ENCODE results near the gene ZBTB44. TPM values are rescaled to one million over a fixed set of nuclear protein-coding genes. Genes with fewer than 3 reads are reported as not detected.

ZBTB44 gene
- total and polyA plus RNA-seq, 3 donors from 2014 or later, result 103 to 158 (median 125) TPM

GRCh38 chr11:130322126-130322525 is 7.4 kb upstream of the ZBTB44 start:
- intact Hi-C loops (cut with DNase I; ENCODE audit: low total_unique reads), result no loop called here

GRCh38 chr11:130318031-130318673 is 3.4 kb upstream of the ZBTB44 start:
- TF ChIP-seq CTCF (IDR thresholded peaks at IDR 0.05) (no peak), POLR2A (IDR thresholded peaks at IDR 0.05) (no peak)
- Histone ChIP-seq H3K27me3 (no peaks in the 10 kb centered on the region), H3K4me1 (peaks cover 4% of the 10 kb centered on the region), H3K4me3 (no peak overlapping the region), H3K9me3 (no peaks in the 10 kb centered on the region), H3K27ac (no peak overlapping the region), H3K36me3 (ENCODE audit: low read depth, missing control alignments) (no peaks in the 10 kb centered on the region)
- DNase-seq, result no peak
- intact Hi-C loops (cut with DNase I; ENCODE audit: low total_unique reads), result no loop called here
- 57 to 71% methylated on average over 4 of the region's 4 CpGs for WGBS, 2 donors

More at GRCh38 chr11:130322126-130322525, 7.4 kb upstream of the ZBTB44 start:
- no peak overlapping the region for H3K4me3 ChIP-seq
- no peak for DNase-seq
- TF ChIP-seq POLR2A (IDR thresholded peaks at IDR 0.05) (no peak), CTCF (IDR thresholded peaks at IDR 0.05) (no peak)
- H3K27me3 ChIP-seq, result no peaks in the 10 kb centered on the region
- no peaks in the 10 kb centered on the region for H3K4me1 ChIP-seq
- no peaks in the 10 kb centered on the region for H3K9me3 ChIP-seq
- H3K27ac ChIP-seq, result no peak overlapping the region
- H3K36me3 ChIP-seq (ENCODE audit: low read depth, missing control alignments), result no peaks in the 10 kb centered on the region
- 78 to 79% methylated on average over 5 of the region's 5 CpGs for WGBS, 2 donors

GRCh38 chr11:130315354-130315970 is 745 bp upstream of the ZBTB44 start:
- no peak for TF ChIP-seq CTCF (IDR thresholded peaks at IDR 0.05)
- TF ChIP-seq POLR2A (IDR thresholded peaks at IDR 0.05), result no peak

GRCh38 chr11:130314184-130314749 is 450 bp downstream of the ZBTB44 start:
- intact Hi-C loops (cut with DNase I; ENCODE audit: low total_unique reads), result no loop called here
- WGBS, 2 donors, result 0% methylated on average over 10 to 36 of the region's 68 CpGs
- peak; percentile 59 for DNase-seq
- H3K4me3 ChIP-seq, result peak overlapping the region; percentile 77 to 82
- no peaks in the 10 kb centered on the region for H3K9me3 ChIP-seq
- H3K36me3 ChIP-seq (ENCODE audit: low read depth, missing control alignments), result no peaks in the 10 kb centered on the region
- no peak for TF ChIP-seq POLR2A (IDR thresholded peaks at IDR 0.05)
- TF ChIP-seq CTCF (IDR thresholded peaks at IDR 0.05), result no peak
- peaks cover 28% of the 10 kb centered on the region for H3K4me1 ChIP-seq
- peak overlapping the region; percentile 93 to 97 for H3K27ac ChIP-seq
- no peaks in the 10 kb centered on the region for H3K27me3 ChIP-seq

More at GRCh38 chr11:130315354-130315970, 745 bp upstream of the ZBTB44 start:
- intact Hi-C loops (cut with DNase I; ENCODE audit: low total_unique reads), result no loop called here
- Histone ChIP-seq H3K27me3 (no peaks in the 10 kb centered on the region), H3K36me3 (ENCODE audit: low read depth, missing control alignments) (no peaks in the 10 kb centered on the region), H3K27ac (peak overlapping the region; percentile 93 to 97), H3K4me3 (peak overlapping the region; percentile 77 to 82), H3K9me3 (no peaks in the 10 kb centered on the region), H3K4me1 (peaks cover 23% of the 10 kb centered on the region)
- WGBS, 2 donors, result 29 to 36% methylated on average over 22 to 38 of the region's 38 CpGs
- DNase-seq, result peak; percentile 38

Measured in testis (tissue), 3 donors.